ENCODE measurements around the gene SSBP3. TPM values are rescaled to one million over a fixed set of nuclear protein-coding genes. Genes with fewer than 3 reads are reported as not detected.

SSBP3 gene
- total RNA-seq, 1 experiment from 2014 or later, result 115 TPM

GRCh38 chr1:54342742-54343687 is 63.2 kb downstream of the SSBP3 start:
- Mint-ChIP-seq H3K4me1 (peaks cover 81% of the 10 kb centered on the region), H3K27me3 (ENCODE audit: low read depth) (no peaks in the 10 kb centered on the region; the same call in 1 of the 2 replicates), H3K4me3 (no peak overlapping the region), H3K27ac (peak overlapping the region; percentile 87), H3K36me3 (peaks cover 2% of the 10 kb centered on the region; the same call in 1 of the 2 replicates), H3K9me3 (no peaks in the 10 kb centered on the region)
- CTCF ChIA-PET, result interaction anchor here (0.7 to 2.2 kb wide), 10 partner anchors 9 to 146 kb away, joined by 3 to 8 read pairs (median 4); no protein-coding TSS in a partner anchor
- ATAC-seq (peak; percentile 11), DNase-seq (ENCODE audit: low spot score) (no peak)
- TF ChIP-seq OVOL2 (CRISPR knock-in tag; IDR thresholded peaks at IDR 0.05; ENCODE audit: borderline replicate concordance), result no peak
- TF ChIP-seq, protein P1, sequence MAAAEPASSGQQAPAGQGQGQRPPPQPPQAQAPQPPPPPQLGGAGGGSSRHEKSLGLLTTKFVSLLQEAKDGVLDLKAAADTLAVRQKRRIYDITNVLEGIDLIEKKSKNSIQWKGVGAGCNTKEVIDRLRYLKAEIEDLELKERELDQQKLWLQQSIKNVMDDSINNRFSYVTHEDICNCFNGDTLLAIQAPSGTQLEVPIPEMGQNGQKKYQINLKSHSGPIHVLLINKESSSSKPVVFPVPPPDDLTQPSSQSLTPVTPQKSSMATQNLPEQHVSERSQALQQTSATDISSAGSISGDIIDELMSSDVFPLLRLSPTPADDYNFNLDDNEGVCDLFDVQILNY (CRISPR knock-in tag; IDR thresholded peaks at IDR 0.05), result no peak
- TF ChIP-seq, protein P2, sequence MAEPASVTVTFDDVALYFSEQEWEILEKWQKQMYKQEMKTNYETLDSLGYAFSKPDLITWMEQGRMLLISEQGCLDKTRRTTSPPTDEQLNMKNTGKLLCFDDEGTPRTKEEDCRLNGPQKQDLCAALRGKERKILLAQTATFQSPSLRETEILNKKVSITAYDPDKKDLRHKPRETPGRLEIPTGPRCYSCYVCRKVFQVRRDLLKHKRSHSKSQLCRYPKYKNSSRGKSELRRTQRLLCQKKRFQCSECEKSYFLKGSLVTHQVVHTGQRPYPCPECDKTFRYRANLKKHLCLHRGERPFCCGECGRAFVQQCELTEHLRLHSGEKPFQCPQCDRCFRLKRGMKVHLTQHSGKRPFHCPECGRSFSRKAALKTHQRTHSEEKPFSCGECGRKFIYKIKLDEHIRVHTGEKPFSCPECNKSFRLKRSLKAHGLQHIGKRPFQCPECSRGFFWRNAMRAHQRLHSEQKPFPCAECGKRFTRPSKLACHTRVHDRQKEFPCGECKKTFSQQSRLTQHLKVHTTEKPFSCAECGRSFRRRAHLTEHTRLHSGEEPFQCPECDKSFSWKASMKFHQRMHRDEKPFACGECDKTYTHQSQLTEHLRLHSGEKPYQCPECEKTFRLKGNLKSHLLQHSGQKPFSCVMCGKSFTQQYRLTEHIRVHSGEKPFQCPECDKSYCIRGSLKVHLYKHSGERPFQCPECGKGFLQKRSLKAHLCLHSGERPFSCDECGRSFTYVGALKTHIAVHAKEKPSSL (CRISPR knock-in tag; conservative IDR thresholded peaks at IDR 0.05), result no peak
- TF ChIP-seq GRHL2 (CRISPR knock-in tag; IDR thresholded peaks at IDR 0.05; ENCODE audit: insufficient replicate concordance, severe bottlenecking), result no peak
- POLR2A ChIA-PET, result interaction anchor here (1.2 kb wide), 1 partner anchor 14 kb away, joined by 3 read pairs; no protein-coding TSS in a partner anchor

GRCh38 chr1:54342288-54342687 is 63.9 kb downstream of the SSBP3 start:
- no peak overlapping the region for H3K4me3 Mint-ChIP-seq
- POLR2A ChIA-PET, result no interaction called here
- ATAC-seq, result peak; percentile 66
- peak overlapping the region; percentile 87 for H3K27ac Mint-ChIP-seq
- peaks cover 2% of the 10 kb centered on the region; the same call in 1 of the 2 replicates for H3K36me3 Mint-ChIP-seq
- peaks cover 79% of the 10 kb centered on the region for H3K4me1 Mint-ChIP-seq
- TF ChIP-seq ZNF138 (CRISPR knock-in tag; conservative IDR thresholded peaks at IDR 0.05) (0 out of 2 replicates have a peak, but pooled peaks have one; percentile 19), ZNF396 (CRISPR knock-in tag; IDR thresholded peaks at IDR 0.05; ENCODE audit: borderline replicate concordance) (no peak), TEAD1 (CRISPR knock-in tag; IDR thresholded peaks at IDR 0.05) (no peak), ZNF121 (CRISPR knock-in tag; IDR thresholded peaks at IDR 0.05) (no peak)
- H3K9me3 Mint-ChIP-seq, result no peaks in the 10 kb centered on the region
- no peaks in the 10 kb centered on the region; the same call in 1 of the 2 replicates for H3K27me3 Mint-ChIP-seq (ENCODE audit: low read depth)
- DNase-seq (ENCODE audit: low spot score), result peak; percentile 48
- CTCF ChIA-PET, result interaction anchor here (0.7 to 2.2 kb wide), 11 partner anchors 10 to 147 kb away, joined by 3 to 8 read pairs (median 4); no protein-coding TSS in a partner anchor

DNA sequence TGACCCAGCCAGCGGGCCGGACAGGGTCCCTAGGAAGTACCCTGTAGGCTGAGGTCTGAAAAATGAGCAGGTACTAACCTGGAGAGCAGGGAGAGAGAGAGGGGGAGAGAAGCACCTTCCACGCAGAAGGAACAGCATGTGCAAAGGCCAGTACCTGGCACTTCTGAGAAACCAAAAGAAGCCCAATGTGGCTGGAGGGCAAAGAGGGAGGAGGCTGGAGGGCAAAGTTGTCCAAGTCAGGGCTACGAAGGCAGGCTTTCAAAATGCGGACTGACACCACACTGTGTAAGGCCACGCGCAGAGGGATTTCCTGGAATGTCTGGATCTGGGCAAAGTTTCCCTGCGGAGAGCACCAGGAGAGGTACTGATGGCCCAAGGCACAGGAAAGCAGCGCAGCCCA is 64.4 kb downstream of the SSBP3 start:
- Mint-ChIP-seq H3K9me3 (no peaks in the 10 kb centered on the region), H3K4me1 (peaks cover 84% of the 10 kb centered on the region), H3K36me3 (peaks cover 2% of the 10 kb centered on the region; the same call in 1 of the 2 replicates), H3K27me3 (ENCODE audit: low read depth) (no peaks in the 10 kb centered on the region; the same call in 1 of the 2 replicates), H3K4me3 (no peak overlapping the region), H3K27ac (peak overlapping the region; percentile 19)
- ChIA-PET POLR2A (interaction anchor here (0.6 kb wide), 1 partner anchor 22 kb away, joined by 3 read pairs; no protein-coding TSS in a partner anchor), CTCF (interaction anchor here (0.9 to 2.2 kb wide), 4 partner anchors 9 to 147 kb away, joined by 3 to 8 read pairs (median 5); no protein-coding TSS in a partner anchor)
- no peak for TF ChIP-seq OVOL2 (CRISPR knock-in tag; IDR thresholded peaks at IDR 0.05; ENCODE audit: borderline replicate concordance)
- no peak for TF ChIP-seq ZNF423 (CRISPR knock-in tag; IDR thresholded peaks at IDR 0.05)
- TF ChIP-seq ZMAT4 (CRISPR knock-in tag; IDR thresholded peaks at IDR 0.05), result no peak
- peak; percentile 43 for ATAC-seq
- no peak for DNase-seq (ENCODE audit: low spot score)

GRCh38 chr1:54340878-54341277 is 65.3 kb downstream of the SSBP3 start:
- ChIA-PET POLR2A (no interaction called here), CTCF (interaction anchor here (0.9 to 1.5 kb wide), 2 partner anchors 15 to 148 kb away, joined by 3 to 4 read pairs; no protein-coding TSS in a partner anchor)
- ATAC-seq, result no peak
- H3K4me1 Mint-ChIP-seq, result peaks cover 90% of the 10 kb centered on the region
- DNase-seq (ENCODE audit: low spot score), result no peak
- H3K4me3 Mint-ChIP-seq, result no peak overlapping the region
- H3K27me3 Mint-ChIP-seq (ENCODE audit: low read depth), result no peaks in the 10 kb centered on the region; the same call in 1 of the 2 replicates
- peak overlapping the region; percentile 67; the same call in 1 of the 2 replicates for H3K27ac Mint-ChIP-seq
- no peaks in the 10 kb centered on the region for H3K9me3 Mint-ChIP-seq
- peaks cover 2% of the 10 kb centered on the region; the same call in 1 of the 2 replicates for H3K36me3 Mint-ChIP-seq
- no peak for TF ChIP-seq KAT7 (CRISPR knock-in tag; IDR thresholded peaks at IDR 0.05; ENCODE audit: borderline replicate concordance)
- no peak for TF ChIP-seq ATF1 (CRISPR knock-in tag; IDR thresholded peaks at IDR 0.05)
- TF ChIP-seq FOXK1 (CRISPR knock-in tag; IDR thresholded peaks at IDR 0.05), result no peak
- TF ChIP-seq NFE2L1 (CRISPR knock-in tag; IDR thresholded peaks at IDR 0.05), result no peak
- no peak for TF ChIP-seq IRF2 (CRISPR knock-in tag; IDR thresholded peaks at IDR 0.05; ENCODE audit: borderline replicate concordance, low read depth)

Data from WTC11 (cell line).